Mucosa of descending colon (tissue), 3 donors: Measurements from ENCODE around the gene SYNPR. TPM values are rescaled to one million over a fixed set of nuclear protein-coding genes. Genes with fewer than 3 reads are reported as not detected.

ENCODE experiments used
- ATAC-seq: fragments of 200-7000 bp; cut with Tn5 transposase; one replicate; pipeline ENCODE4 v1.9.1; 2020; ENCODE audit warnings: mild to moderate bottlenecking, moderate library complexity
- DNase-seq, 3 donors: peaks; one replicate each; pipeline ENCODE4 v3.0.0-alpha.2; 2020
- H3K36me3 ChIP-seq: fragments of 200-600 bp; one replicate; pipeline ENCODE4 v1.8.0; 2021; ENCODE audit warnings: low read depth, mild to moderate bottlenecking
- H3K4me1 ChIP-seq: fragments of 200-600 bp; one replicate; pipeline ENCODE4 v1.8.0; 2021; ENCODE audit warnings: low read depth, mild to moderate bottlenecking
- H3K4me3 ChIP-seq: fragments of 200-600 bp; one replicate; pipeline ENCODE4 v1.8.0; 2021; ENCODE audit warnings: mild to moderate bottlenecking
- H3K9me3 ChIP-seq: fragments of 200-600 bp; one replicate; pipeline ENCODE4 v1.8.0; 2021; ENCODE audit warnings: mild to moderate bottlenecking
- CTCF ChIP-seq: fragments of 200-600 bp; IDR thresholded peaks from one replicate; pipeline ENCODE4 v1.8.0; 2022; ENCODE audit warnings: antibody characterized with exemption, mild to moderate bottlenecking
- intact Hi-C, 2 donors: fragments of 100-400 bp; cut with DNase I in 1 of 2; cut with micrococcal nuclease in 1 of 2; formaldehyde crosslinking; loops; one replicate each; pipeline versions ENCODE4 v1.11.0 to v1.11.1; 2022; cut with DNase I, micrococcal nuclease
- long read RNA-seq, 2 donors: library from polyadenylated mRNA; unstranded; transcript quantifications; one replicate each; pipeline ENCODE4 v2.0.0, GENCODE V29; 2019 to 2021
- total RNA-seq, 3 donors: library from RNA; stranded (reverse); fragmentation: NEBNext Ultra II Directional in 2 of 3; extraction: Animal tissue kit (Norgen Biotek cat#: 25700) in 2 of 3; gene quantifications; one replicate each; pipeline versions ENCODE4 v1.2.1 to v1.2.4, GENCODE V29; 2021 to 2023
- donor health status: DM: no; HTN: no; CAD: no; lungs with moderate emphysema.
- donor health status: DM: no; HTN: no; CAD: no.
- donor health status: DM: no; HTN: yes; CAD: no.

Gene SYNPR
- not detected for total RNA-seq
- long read RNA-seq, donor 1: 0 reads
- long read RNA-seq, donor 2: 0 reads

DNA sequence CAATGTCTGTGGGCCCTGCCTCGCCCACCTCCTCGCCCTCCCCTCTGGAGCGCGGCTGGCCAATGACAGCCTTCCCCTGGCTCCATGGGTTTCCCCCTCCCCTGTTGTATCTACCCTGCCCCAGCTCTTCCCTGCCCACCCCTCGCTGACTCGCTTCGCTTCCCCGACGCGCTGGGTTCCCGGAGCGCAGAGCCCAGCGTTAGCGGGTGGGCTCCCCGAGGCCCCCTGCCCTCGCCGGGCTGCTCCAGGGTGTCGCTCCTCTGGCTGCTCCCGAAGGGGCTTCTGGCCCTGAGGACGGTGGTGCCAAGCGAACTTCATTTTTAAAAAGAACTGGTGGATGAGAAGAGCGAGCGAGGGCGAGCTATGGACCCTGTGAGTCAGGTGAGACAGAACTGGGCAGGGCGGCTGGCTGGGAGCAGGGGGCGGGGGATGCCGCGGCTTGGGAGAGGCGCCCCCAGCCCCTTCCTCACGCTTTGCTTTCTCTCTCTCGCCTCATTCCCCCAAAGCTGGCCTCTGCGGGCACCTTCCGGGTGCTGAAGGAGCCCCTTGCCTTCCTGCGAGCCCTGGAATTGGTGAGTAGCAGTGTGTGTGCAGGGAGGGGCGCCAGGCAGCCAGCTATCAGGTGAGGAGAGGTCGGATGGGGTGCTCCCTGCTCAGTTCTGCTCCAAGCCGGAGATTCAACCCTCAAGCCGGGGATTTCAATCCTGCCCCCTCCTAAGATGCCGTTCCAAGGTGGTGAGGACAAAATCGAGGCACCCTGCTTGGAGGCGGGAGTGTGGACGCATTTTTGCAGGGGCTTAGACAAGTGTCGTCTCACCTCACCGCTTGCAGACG is at the start of gene SYNPR:
SYNPR (plus strand) TSS at position 138 of the 834 bp plus-strand sequence.
- DNase-seq: peak in 1 of 3 donors; percentile 42
- Histone ChIP-seq H3K4me1 (no peaks in the 10 kb centered on the region), H3K36me3 (no peaks in the 10 kb centered on the region), H3K4me3 (no peak within 1 kb of the TSS), H3K9me3 (no peaks in the 10 kb centered on the region)
- no peak for ATAC-seq
- intact Hi-C loops: no loop called here
- TF ChIP-seq CTCF: no peak

- Histone ChIP-seq H3K4me1 (no peaks in the 10 kb centered on the region), H3K36me3 (no peaks in the 10 kb centered on the region), H3K9me3 (no peaks in the 10 kb centered on the region), H3K4me3 (no peak overlapping the region)
- no peak for TF ChIP-seq CTCF
- ATAC-seq: peak; percentile 63
- intact Hi-C loops: no loop called here
- peak in 1 of 3 donors; percentile 43 for DNase-seq
These were observed 49.4 kb upstream of the SYNPR start for GRCh38 chr3:63228677-63229076.

- DNase-seq: no peak
- no peak for TF ChIP-seq CTCF
- H3K4me1 ChIP-seq: no peaks in the 10 kb centered on the region
- no peak overlapping the region for H3K4me3 ChIP-seq
- H3K36me3 ChIP-seq: no peaks in the 10 kb centered on the region
- intact Hi-C loops: no loop called here
- ATAC-seq: no peak
- H3K9me3 ChIP-seq: no peaks in the 10 kb centered on the region
These were observed 48.0 kb upstream of the SYNPR start for GRCh38 chr3:63230146-63230545.

GRCh38 chr3:63231643-63232042 is 46.5 kb upstream of the SYNPR start:
- no peak for DNase-seq
- Histone ChIP-seq H3K4me1 (no peaks in the 10 kb centered on the region), H3K4me3 (no peak overlapping the region), H3K36me3 (no peaks in the 10 kb centered on the region), H3K9me3 (no peaks in the 10 kb centered on the region)
- TF ChIP-seq CTCF: no peak
- ATAC-seq: no peak
- intact Hi-C loops: no loop called here

DNA sequence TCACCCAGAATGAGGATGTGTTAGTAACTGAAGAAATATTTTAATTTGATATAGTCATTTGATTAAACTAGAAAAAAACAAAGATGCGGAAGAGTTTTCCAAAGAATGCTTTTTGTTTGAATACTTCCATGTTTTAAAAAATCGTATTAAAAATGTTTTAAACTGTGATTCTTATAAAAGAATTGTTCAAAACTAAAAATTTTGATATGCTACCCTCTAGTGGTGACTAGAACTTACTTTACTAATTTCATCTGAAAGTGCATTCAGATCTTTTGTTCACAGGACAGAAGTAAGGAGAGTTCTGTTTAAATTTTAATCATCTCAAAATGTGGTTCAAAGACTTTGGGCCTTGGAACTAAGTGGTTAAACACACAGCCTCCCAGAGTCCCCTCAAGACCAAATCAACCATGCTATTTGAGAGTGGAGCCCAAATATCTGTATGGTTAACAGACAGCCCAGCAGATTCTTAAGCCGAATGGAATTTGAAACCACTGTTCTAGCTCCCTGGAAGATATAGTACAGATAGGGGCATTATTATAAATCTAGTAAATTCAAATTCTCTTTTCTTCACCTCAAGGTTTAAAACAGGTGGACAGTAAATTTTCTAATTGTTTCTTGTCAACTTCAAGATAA is 45.2 kb upstream of the SYNPR start:
- DNase-seq: no peak
- ATAC-seq: no peak
- intact Hi-C loops: no loop called here
- no peak overlapping the region for H3K4me3 ChIP-seq
- H3K4me1 ChIP-seq: no peaks in the 10 kb centered on the region
- TF ChIP-seq CTCF: no peak
- H3K36me3 ChIP-seq: no peaks in the 10 kb centered on the region
- no peaks in the 10 kb centered on the region for H3K9me3 ChIP-seq
